HEK293 (cell line): ENCODE measurements around the gene MAP4K4.

Source experiments
- CTCF ChIA-PET: fragments of 350-600 bp; formaldehyde crosslinking; extraction: SDS; loops from one replicate; lab custom pipeline; 2021; ENCODE audit warnings: antibody characterized with exemption; lab: Yijun Ruan, JAX
- POLR2A ChIA-PET: fragments of 300-600 bp; formaldehyde crosslinking; extraction: SDS; loops from one replicate; lab custom pipeline; 2020; ENCODE audit warnings: antibody characterized with exemption, inconsistent platforms; lab: Yijun Ruan, JAX
- H3K27ac ChIP-seq: fragments of 200-500 bp; sonication (Bioruptor generic); 2 replicates; pipeline ENCODE4 v1.5.1; 2014; ENCODE audit warnings: low read depth, low read length, control low read depth, inconsistent platforms; ENCODE audit errors: extremely low read depth
- H3K36me3 ChIP-seq, 2 experiments: fragments of 200-500 bp in 1 of 2; sonication (Bioruptor generic) in 1 of 2; 1 replicate in 1 of 2; 2 replicates in 1 of 2; pipeline ENCODE4 v1.5.1; 2014 to 2017; ENCODE audit warnings: inconsistent platforms in 2 of 2, low read length in 2 of 2; ENCODE audit not compliant: control insufficient read depth in 2 of 2, insufficient read depth in 1 of 2
- H3K4me1 ChIP-seq: fragments of 200-500 bp; sonication (Bioruptor generic); 2 replicates; pipeline ENCODE4 v1.5.1; 2014; ENCODE audit warnings: mild to moderate bottlenecking, low read length, inconsistent platforms; ENCODE audit not compliant: control insufficient read depth, insufficient read depth
- H3K4me3 ChIP-seq: 2 replicates; pipeline ENCODE4 v1.5.1; 2011; ENCODE audit warnings: low read depth, mild to moderate bottlenecking, control low read depth, low read length, moderate library complexity
- H3K9me3 ChIP-seq: fragments of 200-500 bp; sonication (Bioruptor generic); 2 replicates; pipeline ENCODE4 v1.5.1; 2014; ENCODE audit warnings: low read depth, low read length, inconsistent platforms; ENCODE audit not compliant: control insufficient read depth, insufficient read depth
- KLF7 ChIP-seq: fragments of 450-650 bp; formaldehyde crosslinking; IDR thresholded peaks from 2 replicates; pipeline ENCODE4 v1.5.1; 2016; ENCODE audit warnings: missing biosample characterization, missing genetic modification characterization, borderline replicate concordance
- OVOL3 ChIP-seq: fragments of 450-650 bp; formaldehyde crosslinking; IDR thresholded peaks from 2 replicates; pipeline ENCODE4 v1.5.1; 2016; ENCODE audit warnings: missing biosample characterization, missing genetic modification characterization
- PRDM10 ChIP-seq: fragments of 450-650 bp; formaldehyde crosslinking; IDR thresholded peaks from 2 replicates; pipeline ENCODE4 v1.5.1; 2016; ENCODE audit warnings: missing biosample characterization, missing genetic modification characterization
- SP2 ChIP-seq: fragments of 450-650 bp; formaldehyde crosslinking; IDR thresholded peaks from 2 replicates; pipeline ENCODE4 v1.5.1; 2016; ENCODE audit warnings: missing biosample characterization, missing genetic modification characterization
- TCF7L2 ChIP-seq: IDR thresholded peaks from 2 replicates; pipeline ENCODE4 v1.6.1; 2011; ENCODE audit warnings: low read depth, mild to moderate bottlenecking, inconsistent platforms, low read length, moderate library complexity, borderline replicate concordance
- ZBTB8A ChIP-seq: fragments of 450-650 bp; formaldehyde crosslinking; IDR thresholded peaks from 2 replicates; pipeline ENCODE4 v1.5.1; 2016; ENCODE audit warnings: missing biosample characterization, missing genetic modification characterization
- ZNF16 ChIP-seq: fragments of 450-650 bp; formaldehyde crosslinking; IDR thresholded peaks from 2 replicates; pipeline ENCODE4 v1.5.1; 2016; ENCODE audit warnings: low read depth, missing biosample characterization, missing genetic modification characterization
- ZNF221 ChIP-seq: fragments of 450-650 bp; formaldehyde crosslinking; IDR thresholded peaks from 2 replicates; pipeline ENCODE4 v1.5.1; 2017; ENCODE audit warnings: missing biosample characterization, missing genetic modification characterization, borderline replicate concordance
- ZNF24 ChIP-seq: fragments of 450-650 bp; formaldehyde crosslinking; IDR thresholded peaks from 2 replicates; pipeline ENCODE4 v1.5.1; 2016; ENCODE audit warnings: missing biosample characterization, missing genetic modification characterization
- ZNF248 ChIP-seq: fragments of 450-650 bp; formaldehyde crosslinking; IDR thresholded peaks from 2 replicates; pipeline ENCODE4 v1.5.1; 2017; ENCODE audit warnings: missing biosample characterization, missing genetic modification characterization
- ZNF274 ChIP-seq, 2 experiments: fragments of 200-500 bp in 1 of 2; fragments of 450-650 bp in 1 of 2; sonication (Bioruptor generic) in 1 of 2; formaldehyde crosslinking in 1 of 2; IDR thresholded peaks; 2 replicates each; pipeline versions ENCODE4 v1.5.1 to v1.6.1; 2014 to 2016; ENCODE audit warnings: borderline replicate concordance in 1 of 2, inconsistent platforms in 1 of 2, low read length in 1 of 2, missing biosample characterization in 1 of 2, missing genetic modification characterization in 1 of 2
- ZNF426 ChIP-seq: fragments of 450-650 bp; formaldehyde crosslinking; IDR thresholded peaks from 2 replicates; pipeline ENCODE4 v1.5.1; 2017; ENCODE audit warnings: missing biosample characterization, missing genetic modification characterization, mild to moderate bottlenecking, inconsistent platforms, moderate library complexity
- ZNF473 ChIP-seq: fragments of 450-650 bp; formaldehyde crosslinking; IDR thresholded peaks from 2 replicates; pipeline ENCODE4 v1.5.1; 2017; ENCODE audit warnings: missing biosample characterization, missing genetic modification characterization
- TF ChIP-seq, protein P1 (sequence below): fragments of 450-650 bp; formaldehyde crosslinking; IDR thresholded peaks from 2 replicates; pipeline ENCODE4 v1.5.1; 2017; ENCODE audit warnings: missing biosample characterization, missing genetic modification characterization
- TF ChIP-seq, protein P2 (sequence below): fragments of 450-650 bp; IDR thresholded peaks from 2 replicates; pipeline ENCODE4 v1.5.1; 2018; ENCODE audit warnings: missing biosample characterization, missing genetic modification characterization
- TF ChIP-seq, protein P3 (sequence below): fragments of 450-650 bp; formaldehyde crosslinking; IDR thresholded peaks from 2 replicates; pipeline ENCODE4 v1.5.1; 2016; ENCODE audit warnings: missing biosample characterization, missing genetic modification characterization
- TF ChIP-seq, protein P4 (sequence below): fragments of 450-650 bp; formaldehyde crosslinking; IDR thresholded peaks from 2 replicates; pipeline ENCODE4 v1.5.1; 2016; ENCODE audit warnings: missing biosample characterization, missing genetic modification characterization, borderline replicate concordance

MAP4K4 gene

GRCh38 chr2:101677658-101678057, 19.8 kb upstream of the MAP4K4 start:
- Histone ChIP-seq H3K4me1 (no peaks in the 10 kb centered on the region), H3K36me3 (no peaks in the 10 kb centered on the region), H3K9me3 (no peaks in the 10 kb centered on the region), H3K4me3 (no peak overlapping the region), H3K27ac (no peak overlapping the region)
- no peak for TF ChIP-seq ZNF16 (tag by site-specific recombination)
- TF ChIP-seq PRDM10 (tag by site-specific recombination) = no peak
- TF ChIP-seq, protein P1, sequence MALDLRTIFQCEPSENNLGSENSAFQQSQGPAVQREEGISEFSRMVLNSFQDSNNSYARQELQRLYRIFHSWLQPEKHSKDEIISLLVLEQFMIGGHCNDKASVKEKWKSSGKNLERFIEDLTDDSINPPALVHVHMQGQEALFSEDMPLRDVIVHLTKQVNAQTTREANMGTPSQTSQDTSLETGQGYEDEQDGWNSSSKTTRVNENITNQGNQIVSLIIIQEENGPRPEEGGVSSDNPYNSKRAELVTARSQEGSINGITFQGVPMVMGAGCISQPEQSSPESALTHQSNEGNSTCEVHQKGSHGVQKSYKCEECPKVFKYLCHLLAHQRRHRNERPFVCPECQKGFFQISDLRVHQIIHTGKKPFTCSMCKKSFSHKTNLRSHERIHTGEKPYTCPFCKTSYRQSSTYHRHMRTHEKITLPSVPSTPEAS (tag by site-specific recombination) = no peak
- TF ChIP-seq OVOL3 = no peak
- no peak for TF ChIP-seq ZNF24
- TF ChIP-seq SP2 (tag by site-specific recombination) = no peak
- TF ChIP-seq ZNF473 (tag by site-specific recombination) = no peak
- no peak for TF ChIP-seq ZNF248 (tag by site-specific recombination)
- TF ChIP-seq TCF7L2 = no peak
- TF ChIP-seq, protein P2, sequence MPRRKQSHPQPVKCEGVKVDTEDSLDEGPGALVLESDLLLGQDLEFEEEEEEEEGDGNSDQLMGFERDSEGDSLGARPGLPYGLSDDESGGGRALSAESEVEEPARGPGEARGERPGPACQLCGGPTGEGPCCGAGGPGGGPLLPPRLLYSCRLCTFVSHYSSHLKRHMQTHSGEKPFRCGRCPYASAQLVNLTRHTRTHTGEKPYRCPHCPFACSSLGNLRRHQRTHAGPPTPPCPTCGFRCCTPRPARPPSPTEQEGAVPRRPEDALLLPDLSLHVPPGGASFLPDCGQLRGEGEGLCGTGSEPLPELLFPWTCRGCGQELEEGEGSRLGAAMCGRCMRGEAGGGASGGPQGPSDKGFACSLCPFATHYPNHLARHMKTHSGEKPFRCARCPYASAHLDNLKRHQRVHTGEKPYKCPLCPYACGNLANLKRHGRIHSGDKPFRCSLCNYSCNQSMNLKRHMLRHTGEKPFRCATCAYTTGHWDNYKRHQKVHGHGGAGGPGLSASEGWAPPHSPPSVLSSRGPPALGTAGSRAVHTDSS (tag by site-specific recombination) = no peak
- no peak for TF ChIP-seq ZBTB8A
- TF ChIP-seq, protein P3, sequence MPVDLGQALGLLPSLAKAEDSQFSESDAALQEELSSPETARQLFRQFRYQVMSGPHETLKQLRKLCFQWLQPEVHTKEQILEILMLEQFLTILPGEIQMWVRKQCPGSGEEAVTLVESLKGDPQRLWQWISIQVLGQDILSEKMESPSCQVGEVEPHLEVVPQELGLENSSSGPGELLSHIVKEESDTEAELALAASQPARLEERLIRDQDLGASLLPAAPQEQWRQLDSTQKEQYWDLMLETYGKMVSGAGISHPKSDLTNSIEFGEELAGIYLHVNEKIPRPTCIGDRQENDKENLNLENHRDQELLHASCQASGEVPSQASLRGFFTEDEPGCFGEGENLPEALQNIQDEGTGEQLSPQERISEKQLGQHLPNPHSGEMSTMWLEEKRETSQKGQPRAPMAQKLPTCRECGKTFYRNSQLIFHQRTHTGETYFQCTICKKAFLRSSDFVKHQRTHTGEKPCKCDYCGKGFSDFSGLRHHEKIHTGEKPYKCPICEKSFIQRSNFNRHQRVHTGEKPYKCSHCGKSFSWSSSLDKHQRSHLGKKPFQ (tag by site-specific recombination) = no peak
- TF ChIP-seq ZNF221 (tag by site-specific recombination) = no peak
- no peak for TF ChIP-seq ZNF426 (tag by site-specific recombination)
- TF ChIP-seq KLF7 (tag by site-specific recombination) = no peak
- no peak for TF ChIP-seq ZNF274 (IDR thresholded peaks at IDR 0.05; ENCODE audit: low read length)
- TF ChIP-seq ZNF274 (tag by site-specific recombination; IDR thresholded peaks at IDR 0.05; ENCODE audit: borderline replicate concordance) = no peak
- TF ChIP-seq, protein P4, sequence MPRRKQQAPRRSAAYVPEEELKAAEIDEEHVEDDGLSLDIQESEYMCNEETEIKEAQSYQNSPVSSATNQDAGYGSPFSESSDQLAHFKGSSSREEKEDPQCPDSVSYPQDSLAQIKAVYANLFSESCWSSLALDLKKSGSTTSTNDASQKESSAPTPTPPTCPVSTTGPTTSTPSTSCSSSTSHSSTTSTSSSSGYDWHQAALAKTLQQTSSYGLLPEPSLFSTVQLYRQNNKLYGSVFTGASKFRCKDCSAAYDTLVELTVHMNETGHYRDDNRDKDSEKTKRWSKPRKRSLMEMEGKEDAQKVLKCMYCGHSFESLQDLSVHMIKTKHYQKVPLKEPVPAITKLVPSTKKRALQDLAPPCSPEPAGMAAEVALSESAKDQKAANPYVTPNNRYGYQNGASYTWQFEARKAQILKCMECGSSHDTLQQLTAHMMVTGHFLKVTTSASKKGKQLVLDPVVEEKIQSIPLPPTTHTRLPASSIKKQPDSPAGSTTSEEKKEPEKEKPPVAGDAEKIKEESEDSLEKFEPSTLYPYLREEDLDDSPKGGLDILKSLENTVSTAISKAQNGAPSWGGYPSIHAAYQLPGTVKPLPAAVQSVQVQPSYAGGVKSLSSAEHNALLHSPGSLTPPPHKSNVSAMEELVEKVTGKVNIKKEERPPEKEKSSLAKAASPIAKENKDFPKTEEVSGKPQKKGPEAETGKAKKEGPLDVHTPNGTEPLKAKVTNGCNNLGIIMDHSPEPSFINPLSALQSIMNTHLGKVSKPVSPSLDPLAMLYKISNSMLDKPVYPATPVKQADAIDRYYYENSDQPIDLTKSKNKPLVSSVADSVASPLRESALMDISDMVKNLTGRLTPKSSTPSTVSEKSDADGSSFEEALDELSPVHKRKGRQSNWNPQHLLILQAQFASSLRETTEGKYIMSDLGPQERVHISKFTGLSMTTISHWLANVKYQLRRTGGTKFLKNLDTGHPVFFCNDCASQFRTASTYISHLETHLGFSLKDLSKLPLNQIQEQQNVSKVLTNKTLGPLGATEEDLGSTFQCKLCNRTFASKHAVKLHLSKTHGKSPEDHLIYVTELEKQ = no peak
- ChIA-PET POLR2A (no interaction called here), CTCF (no interaction called here)
